ENCODE measurements around the gene DLG2. TPM values are rescaled to one million over a fixed set of nuclear protein-coding genes. Genes with fewer than 3 reads are reported as not detected.

DLG2 gene
- total RNA-seq, 1 donor from 2014 or later: 1.8 TPM

GRCh38 chr11:84345027-84345426 is 1282.1 kb downstream of the DLG2 start:
- Mint-ChIP-seq H3K27ac (ENCODE audit: unreplicated experiment) (no peak overlapping the region), H3K27me3 (ENCODE audit: low read depth, unreplicated experiment) (no peaks in the 10 kb centered on the region), H3K36me3 (ENCODE audit: low read depth, unreplicated experiment) (no peaks in the 10 kb centered on the region), H3K4me1 (ENCODE audit: low read depth, unreplicated experiment) (no peaks in the 10 kb centered on the region), H3K4me3 (ENCODE audit: unreplicated experiment) (no peak overlapping the region), H3K9me3 (ENCODE audit: unreplicated experiment) (no peaks in the 10 kb centered on the region)
- no peak overlapping the region for H3K4me2 ChIP-seq (ENCODE audit: low read length)
- H3K79me2 ChIP-seq (ENCODE audit: insufficient read depth, low read length): no peaks in the 10 kb centered on the region
- H3K4me1 ChIP-seq (ENCODE audit: insufficient read depth, low read length): no peaks in the 10 kb centered on the region
- H3K4me3 ChIP-seq (ENCODE audit: insufficient read depth, low read depth, low read length): no peak overlapping the region
- no peak for DNase-seq (ENCODE audit: low read depth)
- H3K36me3 ChIP-seq (ENCODE audit: insufficient read depth, low read length): no peaks in the 10 kb centered on the region
- H2AFZ ChIP-seq (ENCODE audit: low read depth, low read length): no peak overlapping the region
- no peaks in the 10 kb centered on the region for H3K9me3 ChIP-seq (ENCODE audit: insufficient read depth, low read depth, low read length)
- no peaks in the 10 kb centered on the region for H3K27me3 ChIP-seq (ENCODE audit: insufficient read depth, low read length)
- H3K27ac ChIP-seq (ENCODE audit: low read depth, low read length): no peak overlapping the region
- no peak for TF ChIP-seq EZH2 (IDR thresholded peaks at IDR 0.05; ENCODE audit: insufficient read depth, low read length)
- TF ChIP-seq, protein P1, sequence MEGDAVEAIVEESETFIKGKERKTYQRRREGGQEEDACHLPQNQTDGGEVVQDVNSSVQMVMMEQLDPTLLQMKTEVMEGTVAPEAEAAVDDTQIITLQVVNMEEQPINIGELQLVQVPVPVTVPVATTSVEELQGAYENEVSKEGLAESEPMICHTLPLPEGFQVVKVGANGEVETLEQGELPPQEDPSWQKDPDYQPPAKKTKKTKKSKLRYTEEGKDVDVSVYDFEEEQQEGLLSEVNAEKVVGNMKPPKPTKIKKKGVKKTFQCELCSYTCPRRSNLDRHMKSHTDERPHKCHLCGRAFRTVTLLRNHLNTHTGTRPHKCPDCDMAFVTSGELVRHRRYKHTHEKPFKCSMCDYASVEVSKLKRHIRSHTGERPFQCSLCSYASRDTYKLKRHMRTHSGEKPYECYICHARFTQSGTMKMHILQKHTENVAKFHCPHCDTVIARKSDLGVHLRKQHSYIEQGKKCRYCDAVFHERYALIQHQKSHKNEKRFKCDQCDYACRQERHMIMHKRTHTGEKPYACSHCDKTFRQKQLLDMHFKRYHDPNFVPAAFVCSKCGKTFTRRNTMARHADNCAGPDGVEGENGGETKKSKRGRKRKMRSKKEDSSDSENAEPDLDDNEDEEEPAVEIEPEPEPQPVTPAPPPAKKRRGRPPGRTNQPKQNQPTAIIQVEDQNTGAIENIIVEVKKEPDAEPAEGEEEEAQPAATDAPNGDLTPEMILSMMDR (IDR thresholded peaks at IDR 0.05; ENCODE audit: insufficient read depth, low read depth, low read length): no peak
- no peak for FAIRE-seq
- H3K9ac ChIP-seq (ENCODE audit: low read length): no peak overlapping the region
- H4K20me1 ChIP-seq (ENCODE audit: insufficient read depth, low read length): no peaks in the 10 kb centered on the region

GRCh38 chr11:84339796-84340195 is 1287.3 kb downstream of the DLG2 start:
- no peaks in the 10 kb centered on the region for H3K36me3 ChIP-seq (ENCODE audit: insufficient read depth, low read length)
- Mint-ChIP-seq H3K27me3 (ENCODE audit: low read depth, unreplicated experiment) (no peaks in the 10 kb centered on the region), H3K4me1 (ENCODE audit: low read depth, unreplicated experiment) (no peaks in the 10 kb centered on the region), H3K9me3 (ENCODE audit: unreplicated experiment) (no peaks in the 10 kb centered on the region), H3K36me3 (ENCODE audit: low read depth, unreplicated experiment) (no peaks in the 10 kb centered on the region), H3K27ac (ENCODE audit: unreplicated experiment) (no peak overlapping the region), H3K4me3 (ENCODE audit: unreplicated experiment) (no peak overlapping the region)
- TF ChIP-seq, protein P1 (IDR thresholded peaks at IDR 0.05; ENCODE audit: insufficient read depth, low read depth, low read length): no peak
- TF ChIP-seq EZH2 (IDR thresholded peaks at IDR 0.05; ENCODE audit: insufficient read depth, low read length): no peak
- H4K20me1 ChIP-seq (ENCODE audit: insufficient read depth, low read length): no peaks in the 10 kb centered on the region
- DNase-seq (ENCODE audit: low read depth) (no peak), FAIRE-seq (no peak)
- H3K4me1 ChIP-seq (ENCODE audit: insufficient read depth, low read length): no peaks in the 10 kb centered on the region
- no peaks in the 10 kb centered on the region for H3K9me3 ChIP-seq (ENCODE audit: insufficient read depth, low read depth, low read length)
- no peak overlapping the region for H3K4me3 ChIP-seq (ENCODE audit: insufficient read depth, low read depth, low read length)
- no peaks in the 10 kb centered on the region for H3K27me3 ChIP-seq (ENCODE audit: insufficient read depth, low read length)
- H2AFZ ChIP-seq (ENCODE audit: low read depth, low read length): no peak overlapping the region
- H3K27ac ChIP-seq (ENCODE audit: low read depth, low read length): no peak overlapping the region
- no peak overlapping the region for H3K9ac ChIP-seq (ENCODE audit: low read length)
- H3K79me2 ChIP-seq (ENCODE audit: insufficient read depth, low read length): no peaks in the 10 kb centered on the region
- no peak overlapping the region for H3K4me2 ChIP-seq (ENCODE audit: low read length)

DNA sequence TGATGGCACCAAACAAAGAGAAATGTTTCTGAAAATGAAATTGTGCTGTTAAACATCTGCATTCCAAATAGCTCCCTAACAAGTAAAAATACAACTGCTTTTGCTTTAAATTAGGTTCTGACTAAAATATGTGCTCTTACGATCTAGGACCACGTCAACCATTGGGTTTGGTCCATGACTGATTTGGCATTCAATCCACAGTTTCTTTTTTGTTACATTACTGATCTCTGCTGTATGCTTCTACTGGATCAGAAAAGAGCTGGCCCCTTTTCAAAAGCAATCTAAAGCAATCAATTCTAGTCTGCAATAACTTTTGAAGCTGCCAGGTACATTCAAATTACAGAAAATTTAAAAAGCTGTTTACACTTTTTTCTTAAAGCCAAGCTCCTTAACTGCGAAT is 1293.9 kb downstream of the DLG2 start:
- FAIRE-seq: no peak
- Histone ChIP-seq H3K9me3 (ENCODE audit: insufficient read depth, low read depth, low read length) (no peaks in the 10 kb centered on the region), H4K20me1 (ENCODE audit: insufficient read depth, low read length) (no peaks in the 10 kb centered on the region), H3K79me2 (ENCODE audit: insufficient read depth, low read length) (no peaks in the 10 kb centered on the region), H3K4me3 (ENCODE audit: insufficient read depth, low read depth, low read length) (no peak overlapping the region), H3K4me2 (ENCODE audit: low read length) (no peak overlapping the region), H3K27me3 (ENCODE audit: insufficient read depth, low read length) (no peaks in the 10 kb centered on the region), H3K9ac (ENCODE audit: low read length) (no peak overlapping the region), H2AFZ (ENCODE audit: low read depth, low read length) (no peak overlapping the region), H3K27ac (ENCODE audit: low read depth, low read length) (no peak overlapping the region), H3K4me1 (ENCODE audit: insufficient read depth, low read length) (no peaks in the 10 kb centered on the region), H3K36me3 (ENCODE audit: insufficient read depth, low read length) (no peaks in the 10 kb centered on the region)
- no peak for TF ChIP-seq EZH2 (IDR thresholded peaks at IDR 0.05; ENCODE audit: insufficient read depth, low read length)
- TF ChIP-seq, protein P1 (IDR thresholded peaks at IDR 0.05; ENCODE audit: insufficient read depth, low read depth, low read length): no peak
- Mint-ChIP-seq H3K4me1 (ENCODE audit: low read depth, unreplicated experiment) (no peaks in the 10 kb centered on the region), H3K36me3 (ENCODE audit: low read depth, unreplicated experiment) (no peaks in the 10 kb centered on the region), H3K9me3 (ENCODE audit: unreplicated experiment) (no peaks in the 10 kb centered on the region), H3K27ac (ENCODE audit: unreplicated experiment) (no peak overlapping the region), H3K27me3 (ENCODE audit: low read depth, unreplicated experiment) (no peaks in the 10 kb centered on the region), H3K4me3 (ENCODE audit: unreplicated experiment) (no peak overlapping the region)
- DNase-seq (ENCODE audit: low read depth): no peak
